C4-2B (cell line): Measurements from ENCODE around the gene UMAD1.

Source experiments
- ZFX ChIP-seq: fragments of 450-650 bp; IDR thresholded peaks from 2 replicates; pipeline ENCODE4 v1.6.1; 2017
- TF ChIP-seq, protein P1 (sequence below): fragments of 450-650 bp; conservative IDR thresholded peaks from 2 replicates; pipeline ENCODE4 v1.5.1; 2017; ENCODE audit warnings: mild to moderate bottlenecking

DNA sequence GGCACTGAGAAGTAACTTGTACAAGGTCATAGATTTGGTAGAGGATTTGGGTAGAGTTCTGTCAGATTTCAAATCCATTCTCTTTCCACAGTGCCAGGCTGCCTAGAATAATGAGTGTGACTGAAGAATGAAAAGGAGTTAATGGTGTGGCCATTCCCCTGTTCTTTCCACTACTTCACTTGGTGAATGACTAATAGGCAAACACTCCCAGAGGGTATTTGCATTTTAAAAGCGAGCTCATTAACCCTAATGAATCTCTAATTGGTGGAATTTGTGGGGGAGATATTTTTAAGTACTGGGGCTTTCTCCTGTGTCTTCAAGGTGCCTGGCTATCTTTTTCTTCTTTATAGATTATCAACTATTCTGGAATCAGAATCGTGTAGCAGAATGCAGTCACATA, 152.7 kb downstream of the UMAD1 start:
- TF ChIP-seq, protein P1, sequence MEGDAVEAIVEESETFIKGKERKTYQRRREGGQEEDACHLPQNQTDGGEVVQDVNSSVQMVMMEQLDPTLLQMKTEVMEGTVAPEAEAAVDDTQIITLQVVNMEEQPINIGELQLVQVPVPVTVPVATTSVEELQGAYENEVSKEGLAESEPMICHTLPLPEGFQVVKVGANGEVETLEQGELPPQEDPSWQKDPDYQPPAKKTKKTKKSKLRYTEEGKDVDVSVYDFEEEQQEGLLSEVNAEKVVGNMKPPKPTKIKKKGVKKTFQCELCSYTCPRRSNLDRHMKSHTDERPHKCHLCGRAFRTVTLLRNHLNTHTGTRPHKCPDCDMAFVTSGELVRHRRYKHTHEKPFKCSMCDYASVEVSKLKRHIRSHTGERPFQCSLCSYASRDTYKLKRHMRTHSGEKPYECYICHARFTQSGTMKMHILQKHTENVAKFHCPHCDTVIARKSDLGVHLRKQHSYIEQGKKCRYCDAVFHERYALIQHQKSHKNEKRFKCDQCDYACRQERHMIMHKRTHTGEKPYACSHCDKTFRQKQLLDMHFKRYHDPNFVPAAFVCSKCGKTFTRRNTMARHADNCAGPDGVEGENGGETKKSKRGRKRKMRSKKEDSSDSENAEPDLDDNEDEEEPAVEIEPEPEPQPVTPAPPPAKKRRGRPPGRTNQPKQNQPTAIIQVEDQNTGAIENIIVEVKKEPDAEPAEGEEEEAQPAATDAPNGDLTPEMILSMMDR, result no peak
- no peak for TF ChIP-seq ZFX
